ENCODE results near the gene IPO8.

- TF ChIP-seq CTCF (IDR thresholded peaks at IDR 0.05; ENCODE audit: low read length) (no peak), EZH2 (IDR thresholded peaks at IDR 0.05; ENCODE audit: borderline replicate concordance, low read length) (no peak)
Observed at GRCh38 chr12:30626847-30627246, 68.8 kb downstream of the IPO8 start.
